ENCODE data around the gene MED13L. TPM values are rescaled to one million over a fixed set of nuclear protein-coding genes. Genes with fewer than 3 reads are reported as not detected.

Gene MED13L
- total and polyA plus RNA-seq, 2 of the 4 experiments (the other 2 are of a cell fraction): 17.9 to 49.1 TPM

DNA sequence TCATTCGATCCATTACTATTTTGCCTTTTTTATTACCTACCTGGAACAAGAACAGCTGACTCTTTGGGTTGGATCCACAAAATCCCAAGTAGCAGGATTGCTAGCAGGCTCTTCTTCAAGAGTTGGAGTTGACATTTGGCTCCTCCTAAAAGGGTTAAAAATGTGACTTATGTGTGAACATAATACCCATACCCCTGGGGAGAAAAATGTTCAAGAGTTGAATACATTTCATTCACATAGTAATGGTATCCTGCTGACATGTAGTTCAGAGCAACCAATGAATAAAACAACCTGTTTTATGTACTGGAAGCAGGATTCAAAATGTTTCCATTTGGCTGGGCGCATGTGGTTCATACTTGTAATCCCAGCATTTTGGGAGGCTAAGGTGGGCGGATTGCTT lies 264.7 kb downstream of the MED13L start:
- Histone ChIP-seq H3K9me3 (ENCODE audit: control insufficient read depth, insufficient read depth, low read length) (no peaks in the 10 kb centered on the region), H3K79me1 (ENCODE audit: low read depth in 1 of 2, low read length in 2 of 2) (peaks cover 18 to 56% of the 10 kb centered on the region in 2 experiments), H2AK5ac (ENCODE audit: low read depth, low read length) (no peak overlapping the region), H2BK5ac (ENCODE audit: low read depth, low read length, poor library complexity, severe bottlenecking) (no peak overlapping the region), H3K9ac (ENCODE audit: low read depth, low read length) (no peak overlapping the region), H4K91ac (ENCODE audit: insufficient read depth, low read depth, low read length) (no peak overlapping the region), H3K4me3 (ENCODE audit: insufficient read depth, low read depth, low read length) (no peak overlapping the region), H3K4me2 (ENCODE audit: low read depth, low read length) (no peak overlapping the region), H2AK9ac (replicated peaks; ENCODE audit: low read depth, low read length, poor library complexity) (no peak overlapping the region), H3K4me1 (ENCODE audit: control insufficient read depth, insufficient read depth, low read length) (no peaks in the 10 kb centered on the region), H3K36me3 (ENCODE audit: control insufficient read depth, insufficient read depth, low read length) (peaks cover 30% of the 10 kb centered on the region), H4K5ac (ENCODE audit: low read depth, low read length) (no peak overlapping the region), H3K9me1 (ENCODE audit: insufficient read depth, low read length) (no peaks in the 10 kb centered on the region), H3K4ac (ENCODE audit: low read depth, low read length) (no peak overlapping the region), H3K23ac (ENCODE audit: low read depth, low read length) (no peak overlapping the region), H2BK15ac (ENCODE audit: low read depth, low read length) (no peak overlapping the region), H3K56ac (ENCODE audit: extremely low read depth, insufficient read depth, low read length) (no peak overlapping the region), H3K18ac (ENCODE audit: low read depth, low read length) (no peak overlapping the region), H2AFZ (replicated peaks; ENCODE audit: low read length, poor library complexity) (no peak overlapping the region), H4K20me1 (ENCODE audit: insufficient read depth, low read length) (peaks cover 5% of the 10 kb centered on the region; the same call in 1 of the 2 replicates), H2BK120ac (ENCODE audit: low read depth, low read length) (no peak overlapping the region), H2BK20ac (ENCODE audit: low read depth, low read length) (no peak overlapping the region), H3K27ac (ENCODE audit: insufficient read depth, low read length) (no peak overlapping the region), H3K27me3 (ENCODE audit: control insufficient read depth, insufficient read depth, low read length) (no peaks in the 10 kb centered on the region), H4K8ac (ENCODE audit: low read depth in 2 of 2, low read length in 2 of 2) (no peak overlapping the region), H3K14ac (replicated peaks; ENCODE audit: low read depth, low read length) (no peak overlapping the region)
- dilution Hi-C loops (cut with HindIII; ENCODE audit: low sequenced_read_pairs, unreplicated experiment) (no loop called here), in situ Hi-C loops (cut with MboI; ENCODE audit: low sequenced_read_pairs) (no loop called here), intact Hi-C loops (cut with micrococcal nuclease) (loop anchor here (5.0 kb wide), 1 partner anchor 595 kb away; no protein-coding TSS in a partner anchor)
- TF ChIP-seq MAFK (IDR thresholded peaks at IDR 0.05; ENCODE audit: low read depth, low read length) (no peak), MXI1 (IDR thresholded peaks at IDR 0.05; ENCODE audit: borderline replicate concordance, low read depth, low read length) (no peak), POLR2A (IDR thresholded peaks at IDR 0.05; ENCODE audit: low read depth, low read length) (no peak), RAD21 (IDR thresholded peaks at IDR 0.05; ENCODE audit: low read length) (no peak), CEBPB (IDR thresholded peaks at IDR 0.05; ENCODE audit: low read depth, low read length) (no peak)
- TF ChIP-seq, protein P1, sequence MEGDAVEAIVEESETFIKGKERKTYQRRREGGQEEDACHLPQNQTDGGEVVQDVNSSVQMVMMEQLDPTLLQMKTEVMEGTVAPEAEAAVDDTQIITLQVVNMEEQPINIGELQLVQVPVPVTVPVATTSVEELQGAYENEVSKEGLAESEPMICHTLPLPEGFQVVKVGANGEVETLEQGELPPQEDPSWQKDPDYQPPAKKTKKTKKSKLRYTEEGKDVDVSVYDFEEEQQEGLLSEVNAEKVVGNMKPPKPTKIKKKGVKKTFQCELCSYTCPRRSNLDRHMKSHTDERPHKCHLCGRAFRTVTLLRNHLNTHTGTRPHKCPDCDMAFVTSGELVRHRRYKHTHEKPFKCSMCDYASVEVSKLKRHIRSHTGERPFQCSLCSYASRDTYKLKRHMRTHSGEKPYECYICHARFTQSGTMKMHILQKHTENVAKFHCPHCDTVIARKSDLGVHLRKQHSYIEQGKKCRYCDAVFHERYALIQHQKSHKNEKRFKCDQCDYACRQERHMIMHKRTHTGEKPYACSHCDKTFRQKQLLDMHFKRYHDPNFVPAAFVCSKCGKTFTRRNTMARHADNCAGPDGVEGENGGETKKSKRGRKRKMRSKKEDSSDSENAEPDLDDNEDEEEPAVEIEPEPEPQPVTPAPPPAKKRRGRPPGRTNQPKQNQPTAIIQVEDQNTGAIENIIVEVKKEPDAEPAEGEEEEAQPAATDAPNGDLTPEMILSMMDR (conservative IDR thresholded peaks at IDR 0.05; ENCODE audit: low read depth, low read length): no peak
- no TSS peak for BruUV-seq (replicated peaks)
- DNase-seq: no peak
- ChIA-PET CTCF (interaction anchor here (0.8 kb wide), 1 partner anchor 8 kb away, joined by 3 read pairs; no protein-coding TSS in a partner anchor), POLR2A (ENCODE audit: unreplicated experiment) (no interaction called here)
- no CpG with 5 or more reads among the region's 3 CpGs for WGBS, 2 experiments (ENCODE audit: extremely low coverage in 2 of 2, insufficient read length in 1 of 2)
- ATAC-seq (ENCODE audit: low read depth): no peak
